ENCODE data around the gene LBHD1.
A peak's percentile ranks its signal among the peaks of the same experiment; 100 is the strongest.
"Not testable (repeated sequence)": the region's sequence is repeated elsewhere in the genome, so short reads cannot be mapped to it uniquely, and the experiment has no call there.

Gene LBHD1

DNA sequence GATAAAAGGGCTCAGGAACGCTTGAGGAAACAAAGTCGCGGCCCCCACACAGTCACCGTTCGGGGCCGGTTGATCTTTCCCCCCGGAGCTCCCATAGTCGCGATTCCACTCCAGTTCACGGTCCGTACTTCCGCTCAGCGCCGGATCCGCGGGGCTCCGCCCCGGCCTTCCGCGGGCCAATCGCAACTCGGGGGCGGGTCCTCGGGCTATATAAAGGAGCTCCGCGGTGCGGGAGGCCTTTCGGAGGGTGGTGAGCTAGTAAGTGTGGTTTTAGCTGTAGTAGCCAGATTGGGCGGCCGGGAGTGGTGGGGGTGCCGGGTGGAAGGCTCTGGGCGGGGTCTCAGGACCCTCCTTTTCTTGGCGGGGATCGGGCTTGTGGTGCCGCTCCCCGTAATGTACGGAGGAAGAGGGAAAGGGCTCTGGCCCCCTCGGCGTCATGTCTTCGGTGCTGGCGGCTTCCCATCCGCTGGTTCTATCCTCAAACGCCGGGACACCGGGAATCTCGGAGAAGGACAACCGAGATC, 6.9 kb downstream of the LBHD1 start, which contains the start of the genes C11orf98 and CSKMT:
C11orf98 (minus strand) TSS at position 136 of the 524 bp plus-strand sequence; CDS start at position 95, 41 bp downstream.
CSKMT (plus strand) TSS at position 238 of the 524 bp plus-strand sequence. CDS start 568 bp downstream, outside the sequence.
- no peaks in the 10 kb centered on the region for H3K9me3 ChIP-seq (ENCODE audit: control insufficient read depth in 2 of 2, low read length in 2 of 2)
- peak within 1 kb of the TSS; percentile 91 to 96 for H3K4me3 ChIP-seq (ENCODE audit: low read length in 2 of 2)
- peak within 1 kb of the TSS; percentile 91 to 92 for H3K27ac ChIP-seq (ENCODE audit: low read depth in 2 of 2, low read length in 2 of 2)
- no peaks in the 10 kb centered on the region for H3K27me3 ChIP-seq (ENCODE audit: control insufficient read depth in 2 of 2, insufficient read depth in 2 of 2, low read length in 2 of 2)
- peaks cover 21 to 22% of the 10 kb centered on the region in 2 donors for H3K4me1 ChIP-seq (ENCODE audit: control insufficient read depth in 2 of 2, insufficient read depth in 2 of 2, low read length in 2 of 2)
- H3K36me3 ChIP-seq (ENCODE audit: control insufficient read depth in 2 of 2, insufficient read depth in 2 of 2, low read length in 2 of 2): peaks cover 12 to 14% of the 10 kb centered on the region in 2 donors
- peak within 1 kb of the TSS; percentile 94 to 96 for H3K9ac ChIP-seq (ENCODE audit: low read depth in 1 of 2, low read length in 2 of 2)

GRCh38 chr11:62664405-62665074, 7.5 kb downstream of the LBHD1 start:
- Histone ChIP-seq H3K9ac (ENCODE audit: low read depth in 1 of 2, low read length in 2 of 2) (peak overlapping the region; percentile 90 to 96), H3K9me3 (ENCODE audit: control insufficient read depth in 2 of 2, low read length in 2 of 2) (no peaks in the 10 kb centered on the region), H3K27ac (ENCODE audit: low read depth in 2 of 2, low read length in 2 of 2) (peak overlapping the region; percentile 88 to 92), H3K4me1 (ENCODE audit: control insufficient read depth in 2 of 2, insufficient read depth in 2 of 2, low read length in 2 of 2) (peaks cover 16 to 17% of the 10 kb centered on the region in 2 donors), H3K36me3 (ENCODE audit: control insufficient read depth in 2 of 2, insufficient read depth in 2 of 2, low read length in 2 of 2) (peaks cover 12 to 14% of the 10 kb centered on the region in 2 donors), H3K27me3 (ENCODE audit: control insufficient read depth in 2 of 2, insufficient read depth in 2 of 2, low read length in 2 of 2) (no peaks in the 10 kb centered on the region), H3K4me3 (ENCODE audit: low read length in 2 of 2) (peak overlapping the region; percentile 91 to 96)

DNA sequence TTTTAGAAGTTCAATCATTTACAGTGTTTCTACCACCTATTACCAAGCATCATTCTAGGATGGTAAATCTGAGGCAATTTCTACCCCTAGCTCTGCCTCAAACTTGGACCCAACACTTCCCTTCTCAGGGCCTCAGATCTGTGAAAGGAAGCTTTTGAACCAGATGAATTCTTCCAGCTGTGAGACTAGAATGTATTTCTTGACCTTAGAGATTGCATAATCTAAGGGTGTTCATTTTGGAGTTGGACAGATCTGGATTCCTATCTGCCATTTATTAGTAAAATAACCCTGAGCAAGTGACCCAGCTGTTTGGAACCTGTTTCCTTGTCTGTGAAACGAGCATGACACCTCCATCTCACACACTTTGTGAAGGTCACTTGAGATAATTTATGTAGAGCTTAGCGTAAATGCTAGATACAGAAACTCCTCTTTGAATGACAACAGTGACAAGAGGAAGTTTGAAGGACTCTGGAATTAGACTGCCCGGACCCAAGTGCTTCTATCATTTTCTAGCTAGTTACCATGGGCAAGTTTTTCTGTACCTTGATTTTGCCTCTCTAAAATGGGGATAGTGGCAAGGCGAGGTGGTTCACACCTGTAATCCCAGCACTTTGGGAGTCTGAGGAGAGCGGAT, 15.2 kb downstream of the LBHD1 start:
- H3K9me3 ChIP-seq (ENCODE audit: control insufficient read depth in 2 of 2, low read length in 2 of 2): no peaks in the 10 kb centered on the region

DNA sequence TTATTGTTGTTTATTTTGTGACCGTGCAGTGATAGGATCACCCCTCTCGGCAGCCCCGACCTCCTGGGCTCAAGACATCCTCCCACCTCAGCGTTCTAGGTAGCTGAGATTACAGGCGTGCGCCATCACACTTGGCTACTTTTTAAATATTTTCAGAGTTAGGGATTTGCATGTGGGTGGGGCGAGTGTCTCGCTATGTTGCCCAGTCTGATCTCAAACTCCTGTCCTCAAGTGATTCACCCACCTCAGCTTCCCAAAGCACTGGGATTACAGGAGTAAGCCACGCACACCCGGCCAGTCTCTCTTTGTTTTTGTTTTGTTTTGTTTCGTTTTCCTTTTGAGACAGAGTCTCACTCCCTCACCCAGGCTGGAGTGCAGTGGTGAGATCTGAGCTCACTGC, 17.8 kb downstream of the LBHD1 start:
- Histone ChIP-seq H3K4me3 (ENCODE audit: low read length in 2 of 2) (no peak overlapping the region), H3K9ac (ENCODE audit: low read depth in 1 of 2, low read length in 2 of 2) (no peak overlapping the region), H3K4me1 (ENCODE audit: control insufficient read depth in 2 of 2, insufficient read depth in 2 of 2, low read length in 2 of 2) (peaks cover 12% of the 10 kb centered on the region in 2 donors), H3K27me3 (ENCODE audit: control insufficient read depth in 2 of 2, insufficient read depth in 2 of 2, low read length in 2 of 2) (no peaks in the 10 kb centered on the region), H3K36me3 (ENCODE audit: control insufficient read depth in 2 of 2, insufficient read depth in 2 of 2, low read length in 2 of 2) (peaks cover 5 to 6% of the 10 kb centered on the region in 2 donors), H3K27ac (ENCODE audit: low read depth in 2 of 2, low read length in 2 of 2) (no peak overlapping the region), H3K9me3 (ENCODE audit: control insufficient read depth in 2 of 2, low read length in 2 of 2) (no peaks in the 10 kb centered on the region)

More for the DNA sequence above, 15.2 kb downstream of the LBHD1 start:
- Histone ChIP-seq H3K36me3 (ENCODE audit: control insufficient read depth in 2 of 2, insufficient read depth in 2 of 2, low read length in 2 of 2) (no peaks in the 10 kb centered on the region), H3K4me1 (ENCODE audit: control insufficient read depth in 2 of 2, insufficient read depth in 2 of 2, low read length in 2 of 2) (peaks cover 8% of the 10 kb centered on the region in 2 donors), H3K27ac (ENCODE audit: low read depth in 2 of 2, low read length in 2 of 2) (no peak overlapping the region), H3K27me3 (ENCODE audit: control insufficient read depth in 2 of 2, insufficient read depth in 2 of 2, low read length in 2 of 2) (no peaks in the 10 kb centered on the region), H3K4me3 (ENCODE audit: low read length in 2 of 2) (no peak overlapping the region), H3K9ac (ENCODE audit: low read depth in 1 of 2, low read length in 2 of 2) (no peak overlapping the region)

GRCh38 chr11:62652161-62653006, 19.7 kb downstream of the LBHD1 start:
- H3K4me1 ChIP-seq (ENCODE audit: control insufficient read depth in 2 of 2, insufficient read depth in 2 of 2, low read length in 2 of 2): peaks cover 12% of the 10 kb centered on the region in 2 donors

GRCh38 chr11:62650283-62650682, 21.8 kb downstream of the LBHD1 start:
- Histone ChIP-seq H3K4me1 (ENCODE audit: control insufficient read depth in 2 of 2, insufficient read depth in 2 of 2, low read length in 2 of 2) (peaks cover 20 to 22% of the 10 kb centered on the region in 2 donors), H3K36me3 (ENCODE audit: control insufficient read depth in 2 of 2, insufficient read depth in 2 of 2, low read length in 2 of 2) (peaks cover 8 to 22% of the 10 kb centered on the region in 2 donors)
- not testable (repeated sequence) for H3K9ac ChIP-seq (ENCODE audit: low read depth in 1 of 2, low read length in 2 of 2); H3K27me3 ChIP-seq (ENCODE audit: control insufficient read depth in 2 of 2, insufficient read depth in 2 of 2, low read length in 2 of 2); H3K27ac ChIP-seq (ENCODE audit: low read depth in 2 of 2, low read length in 2 of 2); H3K9me3 ChIP-seq (ENCODE audit: control insufficient read depth in 2 of 2, low read length in 2 of 2); H3K4me3 ChIP-seq (ENCODE audit: low read length in 2 of 2)

More at GRCh38 chr11:62652161-62653006, 19.7 kb downstream of the LBHD1 start:
- H3K9ac ChIP-seq (ENCODE audit: low read depth in 1 of 2, low read length in 2 of 2): peak overlapping the region; percentile 83 to 92
- H3K4me3 ChIP-seq (ENCODE audit: low read length in 2 of 2): peak overlapping the region; percentile 91 to 92
- H3K9me3 ChIP-seq (ENCODE audit: control insufficient read depth in 2 of 2, low read length in 2 of 2): no peaks in the 10 kb centered on the region
- H3K27ac ChIP-seq (ENCODE audit: low read depth in 2 of 2, low read length in 2 of 2): peak overlapping the region; percentile 82 to 90
- H3K36me3 ChIP-seq (ENCODE audit: control insufficient read depth in 2 of 2, insufficient read depth in 2 of 2, low read length in 2 of 2): peaks cover 8 to 22% of the 10 kb centered on the region in 2 donors
- H3K27me3 ChIP-seq (ENCODE audit: control insufficient read depth in 2 of 2, insufficient read depth in 2 of 2, low read length in 2 of 2): no peaks in the 10 kb centered on the region

DNA sequence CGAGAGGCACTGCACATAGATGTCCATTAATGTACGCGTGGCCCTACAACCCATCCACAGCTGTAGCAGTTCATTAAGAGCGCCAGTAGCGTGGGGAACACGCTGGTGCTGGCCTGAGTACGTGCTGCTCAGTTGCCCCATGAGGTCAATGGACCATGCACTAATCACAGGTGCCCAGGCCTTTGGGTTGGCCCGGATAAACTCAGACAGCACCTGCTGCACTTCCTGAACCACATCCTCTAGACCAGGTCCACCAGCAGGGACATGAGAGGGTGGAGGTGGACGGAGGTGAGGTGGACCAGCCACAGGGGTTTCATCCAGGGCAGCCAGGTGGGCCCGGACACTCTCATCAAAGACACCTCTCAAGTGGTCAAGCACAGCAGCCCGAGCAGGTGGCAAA, 22.6 kb downstream of the LBHD1 start:
- H3K4me3 ChIP-seq (ENCODE audit: low read length in 2 of 2): no peak overlapping the region
- no peak overlapping the region for H3K9ac ChIP-seq (ENCODE audit: low read depth in 1 of 2, low read length in 2 of 2)
- H3K4me1 ChIP-seq (ENCODE audit: control insufficient read depth in 2 of 2, insufficient read depth in 2 of 2, low read length in 2 of 2): peaks cover 23 to 27% of the 10 kb centered on the region in 2 donors
- H3K27ac ChIP-seq (ENCODE audit: low read depth in 2 of 2, low read length in 2 of 2): no peak overlapping the region
- no peaks in the 10 kb centered on the region for H3K27me3 ChIP-seq (ENCODE audit: control insufficient read depth in 2 of 2, insufficient read depth in 2 of 2, low read length in 2 of 2)
- H3K36me3 ChIP-seq (ENCODE audit: control insufficient read depth in 2 of 2, insufficient read depth in 2 of 2, low read length in 2 of 2): peaks cover 8 to 23% of the 10 kb centered on the region in 2 donors
- no peaks in the 10 kb centered on the region for H3K9me3 ChIP-seq (ENCODE audit: control insufficient read depth in 2 of 2, low read length in 2 of 2)

GRCh38 chr11:62648967-62649364, 23.1 kb downstream of the LBHD1 start:
- Histone ChIP-seq H3K9me3 (ENCODE audit: control insufficient read depth in 2 of 2, low read length in 2 of 2) (no peaks in the 10 kb centered on the region), H3K36me3 (ENCODE audit: control insufficient read depth in 2 of 2, insufficient read depth in 2 of 2, low read length in 2 of 2) (peaks cover 8 to 25% of the 10 kb centered on the region in 2 donors), H3K27ac (ENCODE audit: low read depth in 2 of 2, low read length in 2 of 2) (no peak overlapping the region), H3K4me1 (ENCODE audit: control insufficient read depth in 2 of 2, insufficient read depth in 2 of 2, low read length in 2 of 2) (peaks cover 23 to 27% of the 10 kb centered on the region in 2 donors), H3K4me3 (ENCODE audit: low read length in 2 of 2) (no peak overlapping the region), H3K27me3 (ENCODE audit: control insufficient read depth in 2 of 2, insufficient read depth in 2 of 2, low read length in 2 of 2) (no peaks in the 10 kb centered on the region), H3K9ac (ENCODE audit: low read depth in 1 of 2, low read length in 2 of 2) (no peak overlapping the region)

DNA sequence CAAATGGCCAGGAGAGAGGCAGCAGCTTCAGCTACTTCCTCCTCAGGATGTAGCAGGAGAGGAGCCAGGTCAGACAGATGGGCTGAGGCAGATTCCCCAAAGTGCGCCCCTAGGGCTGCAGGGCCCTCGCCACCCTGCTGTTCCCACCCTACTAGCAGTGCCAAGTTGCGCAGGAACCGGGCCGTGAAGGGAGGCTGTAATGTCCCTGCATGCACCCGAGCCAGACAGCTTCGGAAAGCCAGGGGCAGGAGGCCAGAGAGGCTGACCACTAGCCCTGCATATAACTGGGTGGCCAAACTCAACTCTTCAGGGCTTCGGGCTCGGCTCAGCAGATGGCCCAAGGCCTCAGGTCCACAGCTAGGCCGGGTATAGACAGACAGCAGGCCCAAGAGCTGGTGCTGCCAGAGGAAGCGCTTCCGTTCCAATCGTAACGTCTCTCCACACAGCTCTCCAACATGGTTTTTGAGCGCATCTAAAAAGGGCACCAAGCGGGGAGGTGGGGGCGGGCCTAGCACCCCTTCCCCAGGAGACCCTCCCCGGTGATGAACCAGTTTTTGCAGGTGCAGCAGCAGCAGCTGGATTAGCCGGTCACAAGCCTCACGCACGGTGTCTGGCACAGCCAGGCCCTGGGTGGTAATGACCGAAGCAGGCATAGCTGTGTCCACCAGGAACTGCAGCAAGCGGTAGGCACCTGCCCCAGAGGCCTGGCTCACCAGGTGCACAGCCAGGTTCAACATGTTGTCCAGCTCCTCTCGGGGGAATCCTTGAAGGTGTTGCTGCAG, 23.7 kb downstream of the LBHD1 start:
- no peak overlapping the region for H3K4me3 ChIP-seq (ENCODE audit: low read length in 2 of 2)
- H3K27ac ChIP-seq (ENCODE audit: low read depth in 2 of 2, low read length in 2 of 2): no peak overlapping the region
- H3K27me3 ChIP-seq (ENCODE audit: control insufficient read depth in 2 of 2, insufficient read depth in 2 of 2, low read length in 2 of 2): no peaks in the 10 kb centered on the region
- peaks cover 23 to 27% of the 10 kb centered on the region in 2 donors for H3K4me1 ChIP-seq (ENCODE audit: control insufficient read depth in 2 of 2, insufficient read depth in 2 of 2, low read length in 2 of 2)
- H3K9ac ChIP-seq (ENCODE audit: low read depth in 1 of 2, low read length in 2 of 2): no peak overlapping the region
- H3K9me3 ChIP-seq (ENCODE audit: control insufficient read depth in 2 of 2, low read length in 2 of 2): no peaks in the 10 kb centered on the region
- peaks cover 8 to 25% of the 10 kb centered on the region in 2 donors for H3K36me3 ChIP-seq (ENCODE audit: control insufficient read depth in 2 of 2, insufficient read depth in 2 of 2, low read length in 2 of 2)

Data from mucosa of rectum (tissue), 2 donors.